Hematopoietic multipotent progenitor cell treated with erythropoietin and hydrocortisone succinate and interleukin-3 and kit ligand, for 8 days (in vitro differentiated cells): ENCODE measurements around the gene KLHL22.
"Not testable (repeated sequence)": the region's sequence is repeated elsewhere in the genome, so short reads cannot be mapped to it uniquely, and the experiment has no call there.

ENCODE experiments used
- DNase-seq: peaks from one replicate; pipeline ENCODE4 v3.0.0-alpha.2; 2015

Gene KLHL22

DNA sequence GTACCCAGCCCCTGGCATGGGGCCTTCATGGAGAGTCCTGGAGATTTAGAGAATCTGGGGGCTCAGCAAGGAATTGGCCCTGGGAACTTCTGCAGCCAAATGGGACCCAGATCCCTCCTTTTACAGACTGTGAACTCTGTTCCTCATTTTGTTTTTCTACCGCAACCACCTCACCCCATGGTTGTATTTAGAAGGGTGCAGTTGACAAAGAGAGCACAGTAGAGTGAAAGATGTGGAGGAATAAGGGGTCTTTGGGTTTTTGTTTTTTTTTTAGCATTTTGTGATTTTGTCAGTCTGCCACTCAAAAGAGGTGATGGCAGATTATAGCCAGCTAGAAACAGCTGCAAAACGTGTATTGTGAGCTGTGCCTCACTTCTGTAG lies 99.7 kb downstream of the KLHL22 start:
- no peak for DNase-seq

GRCh38 chr22:20395181-20395906 lies 100.3 kb downstream of the KLHL22 start:
- no peak for DNase-seq

DNA sequence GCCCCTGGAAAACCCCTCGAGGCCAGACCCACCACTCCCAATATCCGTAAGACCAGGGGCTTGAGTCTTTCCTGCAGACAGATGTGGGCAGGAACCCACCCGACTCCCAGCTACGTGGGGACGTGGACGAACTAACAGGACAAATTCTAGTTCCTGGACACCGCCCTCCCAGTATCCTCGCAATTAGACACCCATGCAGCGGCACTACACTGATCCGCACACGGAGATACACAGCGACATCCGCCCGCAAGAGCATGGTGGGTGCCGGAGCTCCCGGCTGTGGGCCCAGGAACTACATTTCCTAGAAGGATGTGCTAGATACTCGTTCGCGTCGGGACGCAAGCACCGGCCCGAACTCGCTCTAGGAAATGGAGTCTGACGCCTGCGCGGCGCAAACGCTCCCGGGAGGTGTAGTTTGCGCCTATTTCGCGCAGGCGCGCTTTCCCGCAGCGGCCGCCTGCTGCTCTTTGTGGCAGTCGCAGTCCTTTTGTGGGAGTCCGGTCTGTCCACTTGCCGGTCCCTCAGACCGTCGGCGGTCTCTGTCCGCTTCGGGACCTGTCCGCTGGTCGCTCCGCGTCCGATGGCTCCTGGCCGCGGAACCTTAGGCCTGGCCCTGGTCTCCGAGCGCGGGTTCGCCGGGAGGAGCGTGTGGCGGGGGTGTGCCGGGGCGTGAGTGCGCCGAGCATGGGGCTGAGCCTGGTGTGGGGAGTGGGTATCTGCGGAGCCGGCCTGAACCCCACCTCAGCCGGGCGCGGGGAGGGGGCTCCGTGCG lies 101.7 kb downstream of the KLHL22 start, which contains the start of gene ZNF74:
Gene ZNF74 (plus strand): TSS at position 447 of the 772 bp plus-strand sequence. CDS start 478 bp downstream, outside the sequence.
- peak; percentile 93 for DNase-seq

DNA sequence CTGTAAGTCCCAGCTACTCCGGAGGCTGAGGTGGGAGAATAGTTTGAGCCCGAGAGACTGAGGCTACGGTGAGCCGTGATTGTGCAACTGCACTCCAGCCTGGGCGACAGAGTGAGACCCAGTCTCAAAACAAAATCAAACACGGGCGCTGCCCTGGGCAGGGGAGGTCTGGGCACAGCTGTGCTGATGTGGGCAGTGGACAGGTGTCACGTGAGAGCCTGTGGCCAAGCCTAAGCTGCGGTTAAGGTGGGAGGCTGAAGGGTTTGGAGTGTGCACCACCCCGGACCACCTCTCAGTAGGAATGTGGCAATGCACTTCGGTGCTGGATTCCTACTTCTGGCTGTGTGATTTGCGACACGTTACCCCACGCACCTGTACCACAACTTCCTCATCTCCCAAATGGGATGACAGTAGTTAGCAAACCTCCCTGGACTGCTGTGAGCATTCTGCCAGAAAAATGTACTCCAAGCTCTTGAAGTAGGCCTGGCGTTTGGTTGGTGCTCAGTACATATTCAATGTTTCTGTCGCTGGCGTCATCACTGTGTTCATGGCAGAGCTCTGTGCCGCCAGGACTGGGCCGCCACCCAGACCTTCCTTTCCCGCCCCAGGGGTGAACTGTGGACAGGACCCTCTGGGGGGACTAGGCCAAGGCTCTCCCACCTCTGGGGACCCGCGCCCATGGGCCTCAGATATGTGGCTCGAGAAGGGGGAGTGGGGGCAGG lies 102.5 kb downstream of the KLHL22 start:
- no peak for DNase-seq

DNA sequence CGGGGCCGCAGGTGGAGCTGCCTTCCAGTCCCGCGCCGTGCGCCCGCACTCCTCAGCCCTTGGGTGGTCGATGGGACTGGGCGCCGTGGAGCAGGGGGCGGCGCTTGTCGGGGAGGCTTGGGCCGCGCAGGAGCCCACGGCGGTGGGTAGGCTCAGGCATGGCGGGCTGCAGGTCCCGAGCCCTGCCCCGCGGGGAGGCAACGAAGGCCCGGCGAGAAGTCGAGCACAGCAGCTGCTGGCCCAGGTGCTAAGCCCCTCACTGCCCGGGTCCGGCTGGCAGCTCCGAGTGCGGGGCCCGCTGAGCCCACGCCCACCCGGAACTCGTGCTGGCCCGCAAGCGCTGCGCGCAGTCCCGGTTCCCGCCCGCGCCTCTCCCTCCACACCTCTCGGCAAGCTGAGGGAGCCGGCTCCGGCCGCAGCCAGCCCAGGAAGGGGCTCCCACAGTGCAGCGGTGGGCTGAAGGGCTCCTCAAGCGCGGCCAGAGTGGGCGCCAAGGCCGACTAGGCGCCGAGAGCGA lies 103.2 kb downstream of the KLHL22 start:
- DNase-seq: not testable (repeated sequence)
